SK-N-SH treated with all-trans-retinoic acid at 6 μM for 48 hours (cell line): ENCODE measurements around the gene OGDHL.

Experiments
- ARNTL ChIP-seq: fragments of 450-650 bp; formaldehyde crosslinking; IDR thresholded peaks from 2 replicates; pipeline ENCODE4 v1.5.0; 2020; ENCODE audit warnings: low read depth, mild to moderate bottlenecking, moderate library complexity, borderline replicate concordance
- BACH2 ChIP-seq: fragments of 250-450 bp; sonication (Bioruptor Pico); IDR thresholded peaks from 2 replicates; pipeline ENCODE4 v1.9.0; 2021; ENCODE audit warnings: mild to moderate bottlenecking, borderline replicate concordance
- CSDC2 ChIP-seq: fragments of 250-450 bp; sonication (Bioruptor Pico); IDR thresholded peaks from 2 replicates; pipeline ENCODE4 v1.5.0; 2020; ENCODE audit warnings: mild to moderate bottlenecking, moderate library complexity
- CSRNP3 ChIP-seq: fragments of 250-450 bp; sonication (Bioruptor Pico); IDR thresholded peaks from 2 replicates; pipeline ENCODE4 v1.5.1; 2021; ENCODE audit warnings: mild to moderate bottlenecking, moderate library complexity
- ISL1 ChIP-seq: fragments of 250-450 bp; sonication (Bioruptor Pico); IDR thresholded peaks from 2 replicates; pipeline ENCODE4 v2.1.2; 2022; ENCODE audit warnings: mild to moderate bottlenecking, moderate library complexity
- OSR1 ChIP-seq: fragments of 250-450 bp; sonication (Bioruptor Pico); IDR thresholded peaks from 2 replicates; pipeline ENCODE4 v1.8.0; 2022; ENCODE audit warnings: moderate library complexity, mild to moderate bottlenecking, inconsistent platforms
- PPARA ChIP-seq: fragments of 250-450 bp; sonication (Bioruptor Pico); IDR thresholded peaks from 2 replicates; pipeline ENCODE4 v1.5.0; 2020; ENCODE audit warnings: mild to moderate bottlenecking, borderline replicate concordance
- RARB ChIP-seq: fragments of 250-450 bp; sonication (Bioruptor Pico); IDR thresholded peaks from 2 replicates; pipeline ENCODE4 v1.8.0; 2021; ENCODE audit warnings: mild to moderate bottlenecking, moderate library complexity
- TSHZ2 ChIP-seq: fragments of 250-450 bp; sonication (Bioruptor Pico); IDR thresholded peaks from 2 replicates; pipeline ENCODE4 v1.5.0; 2020; ENCODE audit warnings: mild to moderate bottlenecking, moderate library complexity
- ZFP3 ChIP-seq: fragments of 250-450 bp; sonication (Bioruptor Pico); IDR thresholded peaks from 2 replicates; pipeline ENCODE4 v1.5.0; 2020; ENCODE audit warnings: mild to moderate bottlenecking, moderate library complexity
- ZFP30 ChIP-seq: fragments of 450-650 bp; formaldehyde crosslinking; IDR thresholded peaks from 2 replicates; pipeline ENCODE4 v1.5.0; 2022; ENCODE audit warnings: mild to moderate bottlenecking, moderate library complexity
- ZNF565 ChIP-seq: fragments of 450-650 bp; formaldehyde crosslinking; conservative IDR thresholded peaks from 2 replicates; pipeline ENCODE4 v1.5.0; 2020; ENCODE audit warnings: low read depth, mild to moderate bottlenecking, moderate library complexity
- TF ChIP-seq, protein P1 (sequence below): fragments of 250-450 bp; sonication (Bioruptor Pico); IDR thresholded peaks from 2 replicates; pipeline ENCODE4 v1.5.1; 2020; ENCODE audit warnings: low read depth, mild to moderate bottlenecking, moderate library complexity
- TF ChIP-seq, protein P2 (sequence below): fragments of 250-450 bp; sonication (Bioruptor Pico); IDR thresholded peaks from 2 replicates; pipeline ENCODE4 v1.8.0; 2020; ENCODE audit warnings: mild to moderate bottlenecking, moderate library complexity, borderline replicate concordance

- TF ChIP-seq BACH2 (CRISPR knock-in tag) (no peak), CSDC2 (CRISPR knock-in tag) (no peak), ARNTL (CRISPR knock-in tag) (no peak), TSHZ2 (CRISPR knock-in tag) (no peak), PPARA (CRISPR knock-in tag) (no peak), ISL1 (CRISPR knock-in tag) (no peak), ZFP3 (CRISPR knock-in tag) (no peak), ZNF565 (CRISPR knock-in tag) (no peak), OSR1 (CRISPR knock-in tag) (no peak), CSRNP3 (CRISPR knock-in tag) (no peak), RARB (CRISPR knock-in tag) (no peak), ZFP30 (no peak)
- TF ChIP-seq, protein P1, sequence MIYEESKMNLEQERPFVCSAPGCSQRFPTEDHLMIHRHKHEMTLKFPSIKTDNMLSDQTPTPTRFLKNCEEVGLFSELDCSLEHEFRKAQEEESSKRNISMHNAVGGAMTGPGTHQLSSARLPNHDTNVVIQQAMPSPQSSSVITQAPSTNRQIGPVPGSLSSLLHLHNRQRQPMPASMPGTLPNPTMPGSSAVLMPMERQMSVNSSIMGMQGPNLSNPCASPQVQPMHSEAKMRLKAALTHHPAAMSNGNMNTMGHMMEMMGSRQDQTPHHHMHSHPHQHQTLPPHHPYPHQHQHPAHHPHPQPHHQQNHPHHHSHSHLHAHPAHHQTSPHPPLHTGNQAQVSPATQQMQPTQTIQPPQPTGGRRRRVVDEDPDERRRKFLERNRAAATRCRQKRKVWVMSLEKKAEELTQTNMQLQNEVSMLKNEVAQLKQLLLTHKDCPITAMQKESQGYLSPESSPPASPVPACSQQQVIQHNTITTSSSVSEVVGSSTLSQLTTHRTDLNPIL (CRISPR knock-in tag): no peak
- TF ChIP-seq, protein P2, sequence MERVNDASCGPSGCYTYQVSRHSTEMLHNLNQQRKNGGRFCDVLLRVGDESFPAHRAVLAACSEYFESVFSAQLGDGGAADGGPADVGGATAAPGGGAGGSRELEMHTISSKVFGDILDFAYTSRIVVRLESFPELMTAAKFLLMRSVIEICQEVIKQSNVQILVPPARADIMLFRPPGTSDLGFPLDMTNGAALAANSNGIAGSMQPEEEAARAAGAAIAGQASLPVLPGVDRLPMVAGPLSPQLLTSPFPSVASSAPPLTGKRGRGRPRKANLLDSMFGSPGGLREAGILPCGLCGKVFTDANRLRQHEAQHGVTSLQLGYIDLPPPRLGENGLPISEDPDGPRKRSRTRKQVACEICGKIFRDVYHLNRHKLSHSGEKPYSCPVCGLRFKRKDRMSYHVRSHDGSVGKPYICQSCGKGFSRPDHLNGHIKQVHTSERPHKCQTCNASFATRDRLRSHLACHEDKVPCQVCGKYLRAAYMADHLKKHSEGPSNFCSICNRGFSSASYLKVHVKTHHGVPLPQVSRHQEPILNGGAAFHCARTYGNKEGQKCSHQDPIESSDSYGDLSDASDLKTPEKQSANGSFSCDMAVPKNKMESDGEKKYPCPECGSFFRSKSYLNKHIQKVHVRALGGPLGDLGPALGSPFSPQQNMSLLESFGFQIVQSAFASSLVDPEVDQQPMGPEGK (CRISPR knock-in tag): no peak
Observed at GRCh38 chr10:49698679-49699078, 63.4 kb downstream of the OGDHL start.
